HCT116 (cell line): ENCODE results near the gene RPL21. TPM values are rescaled to one million over a fixed set of nuclear protein-coding genes. Genes with fewer than 3 reads are reported as not detected.

ENCODE experiments used
- ATAC-seq: fragments of 200-7000 bp; cut with Tn5 transposase; 2 replicates; pipeline ENCODE4 v1.9.1; 2020; ENCODE audit warnings: mild to moderate bottlenecking, moderate library complexity
- BruUV-seq: library from RNA; stranded (reverse); fragments of 400-500 nt; replicated peaks from 2 replicates; lab custom pipeline; 2021; lab: Mats Ljungman, UMichigan
- CTCF ChIA-PET: fragments of 300-600 bp; sonication (Branson Sonifier 250); formaldehyde crosslinking; loops from one replicate; lab custom pipeline; 2021; ENCODE audit warnings: antibody characterized with exemption; lab: Charles Lee
- POLR2A ChIA-PET: fragments of 300-600, 350-600 bp; sonication (Branson Sonifier 250); formaldehyde crosslinking; loops from one replicate; lab custom pipeline; 2021; ENCODE audit warnings: antibody characterized with exemption; lab: Charles Lee
- RAD21 ChIA-PET, 2 experiments: fragments of 300-600 bp; sonication (Branson Sonifier 250); formaldehyde crosslinking; loops; one replicate each; lab custom pipeline; 2023; ENCODE audit warnings: low total read pairs in 2 of 2; ENCODE audit not compliant: uncharacterized antibody in 2 of 2, unreplicated experiment in 2 of 2, low non-redundant PET in 1 of 2; lab: Charles Lee
- DNase-seq: peaks from one replicate; pipeline ENCODE4 v3.0.0-alpha.2; 2010; ENCODE audit warnings: low read depth, low spot score
- H2AFZ ChIP-seq: fragments of 200-600 bp; shearing (Covaris generic), sonication (generic); 2 replicates; pipeline ENCODE4 v1.6.1; 2017; ENCODE audit warnings: low read depth, mixed run types, mixed read lengths, antibody characterized with exemption, low read length; ENCODE audit not compliant: poor library complexity, severe bottlenecking
- H3K27ac ChIP-seq: 2 replicates; pipeline ENCODE4 v1.5.1; 2012; ENCODE audit warnings: low read depth, low read length
- H3K27me3 ChIP-seq: fragments of 200-600 bp; sonication (generic); 2 replicates; pipeline ENCODE4 v1.6.1; 2016; ENCODE audit warnings: mixed run types, low read length, mixed read lengths; ENCODE audit not compliant: insufficient read depth
- H3K36me3 ChIP-seq, 2 experiments: fragments of 200-500 bp in 1 of 2; fragments of 200-600 bp in 1 of 2; sonication (Bioruptor generic) in 1 of 2; sonication (generic) in 1 of 2; 2 replicates each; pipeline versions ENCODE4 v1.5.1 to v1.6.1; 2014 to 2016; ENCODE audit warnings: low read length in 2 of 2, inconsistent platforms in 1 of 2, mixed read lengths in 1 of 2, mixed run types in 1 of 2; ENCODE audit not compliant: insufficient read depth in 2 of 2, control insufficient read depth in 1 of 2
- H3K4me1 ChIP-seq, 2 experiments: fragments of 200-600 bp in 1 of 2; sonication (generic) in 1 of 2; 2 replicates each; pipeline versions ENCODE4 v1.5.1 to v1.6.1; 2012 to 2017; ENCODE audit warnings: low read length in 2 of 2, inconsistent platforms in 1 of 2, mild to moderate bottlenecking in 1 of 2, mixed read lengths in 1 of 2, mixed run types in 1 of 2, moderate library complexity in 1 of 2; ENCODE audit not compliant: insufficient read depth in 2 of 2, control insufficient read depth in 1 of 2
- H3K4me2 ChIP-seq: fragments of 200-600 bp; sonication (generic); 2 replicates; pipeline ENCODE4 v1.6.1; 2017; ENCODE audit warnings: mixed run types, low read length, mixed read lengths
- H3K4me3 ChIP-seq, 2 experiments: fragments of 200-600 bp in 1 of 2; sonication (generic) in 1 of 2; replicated peaks in 1 of 2; 2 replicates each; pipeline ENCODE4 v1.5.1; 2011 to 2016; ENCODE audit warnings: low read length in 2 of 2, control low read depth in 1 of 2, low read depth in 1 of 2, mild to moderate bottlenecking in 1 of 2, mixed read lengths in 1 of 2, mixed run types in 1 of 2
- H3K79me2 ChIP-seq: fragments of 200-600 bp; sonication (generic); 2 replicates; pipeline ENCODE4 v1.6.1; 2017; ENCODE audit warnings: mild to moderate bottlenecking, mixed run types, low read length, moderate library complexity, mixed read lengths; ENCODE audit not compliant: insufficient read depth
- H3K9ac ChIP-seq: fragments of 200-600 bp; sonication (generic); 2 replicates; pipeline ENCODE4 v1.6.1; 2016; ENCODE audit warnings: low read length, mixed read lengths
- H3K9me2 ChIP-seq: fragments of 200-600 bp; sonication (generic), shearing (Covaris generic); 2 replicates; pipeline ENCODE4 v1.6.1; 2017; ENCODE audit warnings: mixed run types, mild to moderate bottlenecking, moderate library complexity; ENCODE audit not compliant: insufficient read depth
- H3K9me3 ChIP-seq, 2 experiments: fragments of 200-500 bp in 1 of 2; fragments of 200-600 bp in 1 of 2; sonication (Bioruptor generic) in 1 of 2; sonication (generic) in 1 of 2; 2 replicates each; pipeline ENCODE4 v1.6.1; 2014 to 2017; ENCODE audit warnings: low read length in 2 of 2, mixed read lengths in 2 of 2, inconsistent platforms in 1 of 2, low read depth in 1 of 2, mild to moderate bottlenecking in 1 of 2, mixed run types in 1 of 2, moderate library complexity in 1 of 2; ENCODE audit not compliant: control insufficient read depth in 1 of 2, insufficient read depth in 1 of 2
- H4K20me1 ChIP-seq: fragments of 200-600 bp; sonication (generic), shearing (Covaris generic); 2 replicates; pipeline ENCODE4 v1.6.1; 2017; ENCODE audit warnings: mixed run types, mild to moderate bottlenecking, moderate library complexity; ENCODE audit not compliant: insufficient read depth
- CBX3 ChIP-seq: IDR thresholded peaks from 2 replicates; pipeline ENCODE4 v1.6.1; 2012; ENCODE audit warnings: low read depth
- EZH2phosphoT487 ChIP-seq: fragments of 200-600 bp; IDR thresholded peaks from 2 replicates; pipeline ENCODE4 v1.6.1; 2018; ENCODE audit warnings: antibody characterized with exemption, borderline replicate concordance
- SP1 ChIP-seq: IDR thresholded peaks from 2 replicates; pipeline ENCODE4 v1.6.1; 2012; ENCODE audit warnings: low read depth
- SRF ChIP-seq: IDR thresholded peaks from 2 replicates; pipeline ENCODE4 v1.6.1; 2012; ENCODE audit warnings: low read depth
- ZFX ChIP-seq: fragments of 450-650 bp; IDR thresholded peaks from 2 replicates; pipeline ENCODE4 v1.6.1; 2017
- intact Hi-C: fragments of 100-400 bp; cut with micrococcal nuclease; formaldehyde crosslinking; loops from 2 replicates; pipeline ENCODE4 v1.10.0; 2022
- total RNA-seq: library from RNA; stranded (reverse); gene quantifications from one replicate; pipeline ENCODE4 v1.2.1, GENCODE V29; 2021; ENCODE audit not compliant: unreplicated experiment
- TF ChIP-seq, protein P1 (sequence below): IDR thresholded peaks from 2 replicates; pipeline ENCODE4 v1.6.1; 2012; ENCODE audit warnings: low read depth
- TF ChIP-seq, protein P2 (sequence below), 3 experiments: fragments of 200-600 bp in 1 of 3; sonication (generic) in 1 of 3; IDR thresholded peaks in 2 of 3; conservative IDR thresholded peaks in 1 of 3; 2 replicates each; pipeline ENCODE4 v1.5.1; 2012 to 2017; ENCODE audit warnings: low read depth in 2 of 3, low read length in 2 of 3, antibody characterized with exemption in 1 of 3, borderline replicate concordance in 1 of 3, control low read depth in 1 of 3, mild to moderate bottlenecking in 1 of 3, mixed read lengths in 1 of 3, mixed run types in 1 of 3, moderate library complexity in 1 of 3; ENCODE audit not compliant: insufficient read depth in 1 of 3

Gene RPL21
- total RNA-seq, 1 experiment from 2014 or later, result 915 TPM

GRCh38 chr13:27281420-27281819, 30.1 kb downstream of the RPL21 start:
- Histone ChIP-seq H3K36me3 (no peaks in the 10 kb centered on the region), H3K27ac (no peak overlapping the region), H3K9me2 (no peaks in the 10 kb centered on the region), H4K20me1 (no peaks in the 10 kb centered on the region), H3K4me3 (no peak overlapping the region), H2AFZ (no peak overlapping the region), H3K4me2 (no peak overlapping the region), H3K9me3 (no peaks in the 10 kb centered on the region), H3K4me1 (peaks cover 0 to 7% of the 10 kb centered on the region in 2 experiments; a peak in 1 of 4 replicates), H3K27me3 (no peaks in the 10 kb centered on the region), H3K9ac (no peak overlapping the region), H3K79me2 (no peaks in the 10 kb centered on the region)
- DNase-seq (no peak), ATAC-seq (no peak)
- intact Hi-C loops, result no loop called here
- ChIA-PET RAD21 (no interaction called here), POLR2A (no interaction called here), CTCF (interaction anchor here (0.9 to 4.2 kb wide), 4 partner anchors 9 to 334 kb away, joined by 3 to 41 read pairs (median 5); partner anchors contain the start of gene RASL11A)
- TF ChIP-seq ZFX (no peak), CBX3 (no peak), EZH2phosphoT487 (no peak), SRF (no peak), SP1 (no peak)
- TF ChIP-seq, protein P1, sequence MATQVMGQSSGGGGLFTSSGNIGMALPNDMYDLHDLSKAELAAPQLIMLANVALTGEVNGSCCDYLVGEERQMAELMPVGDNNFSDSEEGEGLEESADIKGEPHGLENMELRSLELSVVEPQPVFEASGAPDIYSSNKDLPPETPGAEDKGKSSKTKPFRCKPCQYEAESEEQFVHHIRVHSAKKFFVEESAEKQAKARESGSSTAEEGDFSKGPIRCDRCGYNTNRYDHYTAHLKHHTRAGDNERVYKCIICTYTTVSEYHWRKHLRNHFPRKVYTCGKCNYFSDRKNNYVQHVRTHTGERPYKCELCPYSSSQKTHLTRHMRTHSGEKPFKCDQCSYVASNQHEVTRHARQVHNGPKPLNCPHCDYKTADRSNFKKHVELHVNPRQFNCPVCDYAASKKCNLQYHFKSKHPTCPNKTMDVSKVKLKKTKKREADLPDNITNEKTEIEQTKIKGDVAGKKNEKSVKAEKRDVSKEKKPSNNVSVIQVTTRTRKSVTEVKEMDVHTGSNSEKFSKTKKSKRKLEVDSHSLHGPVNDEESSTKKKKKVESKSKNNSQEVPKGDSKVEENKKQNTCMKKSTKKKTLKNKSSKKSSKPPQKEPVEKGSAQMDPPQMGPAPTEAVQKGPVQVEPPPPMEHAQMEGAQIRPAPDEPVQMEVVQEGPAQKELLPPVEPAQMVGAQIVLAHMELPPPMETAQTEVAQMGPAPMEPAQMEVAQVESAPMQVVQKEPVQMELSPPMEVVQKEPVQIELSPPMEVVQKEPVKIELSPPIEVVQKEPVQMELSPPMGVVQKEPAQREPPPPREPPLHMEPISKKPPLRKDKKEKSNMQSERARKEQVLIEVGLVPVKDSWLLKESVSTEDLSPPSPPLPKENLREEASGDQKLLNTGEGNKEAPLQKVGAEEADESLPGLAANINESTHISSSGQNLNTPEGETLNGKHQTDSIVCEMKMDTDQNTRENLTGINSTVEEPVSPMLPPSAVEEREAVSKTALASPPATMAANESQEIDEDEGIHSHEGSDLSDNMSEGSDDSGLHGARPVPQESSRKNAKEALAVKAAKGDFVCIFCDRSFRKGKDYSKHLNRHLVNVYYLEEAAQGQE, result no peak
- TF ChIP-seq, protein P2, sequence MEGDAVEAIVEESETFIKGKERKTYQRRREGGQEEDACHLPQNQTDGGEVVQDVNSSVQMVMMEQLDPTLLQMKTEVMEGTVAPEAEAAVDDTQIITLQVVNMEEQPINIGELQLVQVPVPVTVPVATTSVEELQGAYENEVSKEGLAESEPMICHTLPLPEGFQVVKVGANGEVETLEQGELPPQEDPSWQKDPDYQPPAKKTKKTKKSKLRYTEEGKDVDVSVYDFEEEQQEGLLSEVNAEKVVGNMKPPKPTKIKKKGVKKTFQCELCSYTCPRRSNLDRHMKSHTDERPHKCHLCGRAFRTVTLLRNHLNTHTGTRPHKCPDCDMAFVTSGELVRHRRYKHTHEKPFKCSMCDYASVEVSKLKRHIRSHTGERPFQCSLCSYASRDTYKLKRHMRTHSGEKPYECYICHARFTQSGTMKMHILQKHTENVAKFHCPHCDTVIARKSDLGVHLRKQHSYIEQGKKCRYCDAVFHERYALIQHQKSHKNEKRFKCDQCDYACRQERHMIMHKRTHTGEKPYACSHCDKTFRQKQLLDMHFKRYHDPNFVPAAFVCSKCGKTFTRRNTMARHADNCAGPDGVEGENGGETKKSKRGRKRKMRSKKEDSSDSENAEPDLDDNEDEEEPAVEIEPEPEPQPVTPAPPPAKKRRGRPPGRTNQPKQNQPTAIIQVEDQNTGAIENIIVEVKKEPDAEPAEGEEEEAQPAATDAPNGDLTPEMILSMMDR (IDR thresholded peaks at IDR 0.05 in 2 of 3, conservative IDR thresholded peaks at IDR 0.05 in 1 of 3; ENCODE audit: borderline replicate concordance in 1 of 3, insufficient read depth in 1 of 3, low read depth in 2 of 3, low read length in 2 of 3), result no peak
- BruUV-seq, result no TSS peak
